Prostate gland (tissue), 2 donors: ENCODE results near the gene FNBP1.

Experiments
- CTCF ChIP-seq, 4 experiments: fragments of 200-600 bp in 2 of 4; fragments of 450-650 bp in 2 of 4; sonication (generic) in 2 of 4; IDR thresholded peaks; 1 replicate in 3 of 4; 2 replicates in 1 of 4; pipeline ENCODE4 v1.5.1; 2016 to 2019; ENCODE audit warnings: antibody characterized with exemption in 4 of 4, mild to moderate bottlenecking in 2 of 4, moderate library complexity in 2 of 4
- POLR2A ChIP-seq: fragments of 450-650 bp; IDR thresholded peaks from one replicate; pipeline ENCODE4 v1.6.1; 2016; ENCODE audit warnings: antibody characterized with exemption, mild to moderate bottlenecking
- POLR2AphosphoS5 ChIP-seq: sonication (generic); formaldehyde crosslinking; IDR thresholded peaks from one replicate; pipeline ENCODE4 v1.6.1; 2017; ENCODE audit warnings: antibody characterized with exemption

- no peak for TF ChIP-seq CTCF (IDR thresholded peaks at IDR 0.05)
- TF ChIP-seq POLR2A: no peak
- no peak for TF ChIP-seq POLR2AphosphoS5
These were observed 26.1 kb upstream of the FNBP1 start for GRCh38 chr9:130069048-130069447.
